Duodenal mucosa (tissue), 2 donors: ENCODE results near the gene UBE2J2.

Experiments used
- H3K27ac ChIP-seq: one replicate; pipeline ENCODE4 v1.7.0; 2013; ENCODE audit warnings: low read depth, low read length
- H3K27me3 ChIP-seq, 2 donors: one replicate each; pipeline ENCODE4 v1.7.0; 2013; ENCODE audit warnings: low read length in 2 of 2, control low read depth in 1 of 2; ENCODE audit not compliant: insufficient read depth in 2 of 2, control insufficient read depth in 1 of 2
- H3K36me3 ChIP-seq, 2 donors: one replicate each; pipeline ENCODE4 v1.7.0; 2013; ENCODE audit warnings: low read length in 2 of 2, control low read depth in 1 of 2; ENCODE audit not compliant: insufficient read depth in 2 of 2, control insufficient read depth in 1 of 2
- H3K4me1 ChIP-seq, 2 donors: one replicate each; pipeline ENCODE4 v1.7.0; 2013; ENCODE audit warnings: low read length in 2 of 2, control low read depth in 1 of 2; ENCODE audit not compliant: insufficient read depth in 2 of 2, control insufficient read depth in 1 of 2
- H3K4me3 ChIP-seq, 2 donors: one replicate each; pipeline ENCODE4 v1.7.0; 2013; ENCODE audit warnings: low read length in 2 of 2, low read depth in 1 of 2
- H3K9ac ChIP-seq, 2 donors: one replicate each; pipeline ENCODE4 v1.7.0; 2013; ENCODE audit warnings: low read length in 2 of 2, low read depth in 1 of 2
- H3K9me3 ChIP-seq, 2 donors: one replicate each; pipeline ENCODE4 v1.7.0; 2013; ENCODE audit warnings: low read length in 2 of 2, control low read depth in 1 of 2; ENCODE audit not compliant: control insufficient read depth in 1 of 2

UBE2J2 gene

DNA sequence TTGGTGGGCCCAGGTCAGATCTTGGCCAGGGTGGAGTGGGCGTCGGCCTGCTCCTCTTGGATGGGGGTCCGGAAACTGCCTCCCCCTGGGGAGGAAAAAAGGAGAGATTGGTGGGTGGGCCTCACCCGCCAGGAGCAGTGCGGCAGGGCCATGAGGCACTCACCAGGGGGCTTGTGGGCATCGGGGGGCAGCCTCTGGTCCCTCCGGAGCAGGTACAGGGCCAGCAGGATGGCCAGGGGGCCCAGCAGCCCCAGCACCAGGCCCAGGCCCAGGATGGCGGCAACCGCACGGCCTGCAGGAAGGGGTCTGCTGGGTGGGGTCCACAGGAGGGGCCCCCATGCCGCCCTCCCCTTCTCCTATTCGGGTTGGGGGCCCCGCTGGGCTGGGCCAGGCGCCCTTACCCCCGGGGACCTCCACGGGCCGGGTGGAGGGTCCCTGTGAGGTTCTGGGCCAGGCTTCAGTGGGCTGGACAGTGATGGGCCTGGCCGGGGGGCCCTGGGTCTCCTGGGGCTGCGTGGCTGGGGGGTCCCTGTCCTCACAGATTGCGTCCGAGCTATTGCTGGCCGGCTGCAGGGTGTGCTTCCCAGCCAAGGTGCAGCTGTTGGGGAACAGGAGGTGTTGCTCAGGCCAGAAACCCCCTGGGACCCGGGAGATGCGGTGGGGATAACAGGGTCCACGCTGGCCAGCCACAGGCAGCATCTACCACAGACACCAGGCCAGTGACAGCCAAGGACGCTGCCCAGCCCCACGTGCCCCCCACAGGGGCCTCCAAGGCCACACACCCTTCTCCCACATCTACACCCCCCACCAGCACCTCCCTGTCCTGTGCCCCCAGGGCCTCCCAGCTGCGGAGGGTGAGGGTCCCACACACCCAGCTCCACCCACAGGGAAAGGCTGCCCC lies 61.9 kb downstream of the UBE2J2 start:
- Histone ChIP-seq H3K4me1 (peaks cover 19 to 20% of the 10 kb centered on the region in 2 donors), H3K27me3 (peaks cover 6 to 11% of the 10 kb centered on the region in 2 donors), H3K9me3 (no peaks in the 10 kb centered on the region), H3K9ac (no peak overlapping the region), H3K4me3 (no peak overlapping the region), H3K36me3 (peaks cover 0 to 12% of the 10 kb centered on the region in 2 donors), H3K27ac (no peak overlapping the region)

DNA sequence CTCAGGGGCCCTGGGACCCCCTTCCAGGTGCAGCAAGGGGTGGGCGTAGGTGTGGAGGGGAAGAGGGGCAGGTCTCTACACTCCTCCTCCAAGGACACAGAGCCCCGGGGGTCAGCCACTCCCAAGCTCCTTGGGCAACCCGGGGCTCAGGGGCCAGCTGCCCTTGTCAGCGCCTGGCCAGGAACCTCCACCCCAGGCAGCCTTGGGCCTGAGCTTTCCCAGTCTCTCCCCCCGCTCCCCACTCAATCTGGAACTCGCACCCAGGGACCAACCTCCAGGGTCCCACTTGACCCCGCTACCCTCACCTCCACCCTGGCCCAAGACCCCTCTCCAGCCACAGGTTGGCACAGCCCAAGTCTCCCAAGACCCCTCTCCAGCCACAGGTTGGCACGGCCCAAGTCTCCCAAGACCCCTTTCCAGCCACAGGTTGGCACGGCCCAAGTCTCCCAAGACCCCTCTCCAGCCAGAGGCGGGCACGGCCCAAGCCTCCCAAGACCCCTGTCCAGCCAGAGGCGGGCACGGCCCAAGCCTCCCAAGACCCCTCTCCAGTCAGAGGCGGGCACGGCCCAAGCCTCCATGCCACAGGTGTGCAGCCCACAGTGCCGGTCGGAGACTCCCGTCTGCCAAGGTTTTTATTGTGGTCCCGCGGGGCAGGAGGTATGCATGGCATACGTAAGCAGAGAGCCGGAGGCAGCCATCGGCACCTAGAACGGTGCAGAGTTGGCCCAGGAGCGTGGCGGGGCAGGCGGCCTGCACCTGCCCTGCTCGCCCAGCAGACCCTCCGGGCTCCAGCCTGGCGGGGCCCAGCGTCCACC lies 62.7 kb downstream of the UBE2J2 start:
- H3K9me3 ChIP-seq, result no peaks in the 10 kb centered on the region
- H3K9ac ChIP-seq, result no peak overlapping the region
- no peak overlapping the region for H3K27ac ChIP-seq
- peaks cover 15 to 19% of the 10 kb centered on the region in 2 donors for H3K27me3 ChIP-seq
- peaks cover 19 to 27% of the 10 kb centered on the region in 2 donors for H3K4me1 ChIP-seq
- peaks cover 0 to 4% of the 10 kb centered on the region in 2 donors for H3K36me3 ChIP-seq
- H3K4me3 ChIP-seq, result no peak overlapping the region

DNA sequence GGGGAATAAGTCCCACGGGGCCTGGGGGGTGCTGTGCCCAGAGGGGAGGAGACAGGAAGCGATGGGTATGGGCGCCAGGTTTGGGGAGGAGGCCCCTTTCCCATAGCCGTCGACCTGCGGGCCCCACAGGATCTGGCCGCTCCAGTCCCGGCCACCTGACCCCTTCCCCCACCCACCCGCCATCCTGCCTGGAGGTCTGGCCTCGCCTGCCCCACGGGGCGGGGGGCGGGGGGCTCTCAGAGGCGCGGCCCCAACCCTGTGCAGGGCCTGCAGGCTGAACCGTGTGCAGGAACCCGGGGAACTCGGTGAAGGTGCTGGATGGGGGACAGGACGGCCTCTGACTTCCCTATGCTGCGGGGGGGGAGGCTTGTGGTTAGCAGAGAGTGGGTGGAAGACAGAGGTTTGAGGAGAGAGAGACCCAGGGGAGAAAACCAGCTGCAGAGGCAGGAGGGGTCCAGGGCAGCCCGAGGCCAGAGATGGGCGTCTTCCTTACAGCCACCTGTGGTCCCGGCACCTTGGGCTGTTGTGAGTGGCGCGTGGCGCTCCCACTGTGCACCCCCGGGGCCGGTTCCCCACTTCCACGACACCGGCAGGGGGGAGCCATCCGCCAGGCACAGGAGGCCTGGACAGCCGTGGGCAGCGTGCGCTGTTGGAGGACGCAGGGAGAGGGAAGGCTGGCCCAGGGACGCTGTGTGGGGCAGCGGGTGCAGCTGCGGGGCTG lies 64.8 kb downstream of the UBE2J2 start:
- H3K9me3 ChIP-seq, result no peaks in the 10 kb centered on the region
- H3K27me3 ChIP-seq, result peaks cover 20 to 29% of the 10 kb centered on the region in 2 donors
- H3K9ac ChIP-seq, result peak overlapping the region in 1 of 2 donors; percentile 25
- no peaks in the 10 kb centered on the region for H3K36me3 ChIP-seq
- peaks cover 15 to 19% of the 10 kb centered on the region in 2 donors for H3K4me1 ChIP-seq
- H3K27ac ChIP-seq, result no peak overlapping the region
- H3K4me3 ChIP-seq, result peak overlapping the region in 1 of 2 donors; percentile 40

DNA sequence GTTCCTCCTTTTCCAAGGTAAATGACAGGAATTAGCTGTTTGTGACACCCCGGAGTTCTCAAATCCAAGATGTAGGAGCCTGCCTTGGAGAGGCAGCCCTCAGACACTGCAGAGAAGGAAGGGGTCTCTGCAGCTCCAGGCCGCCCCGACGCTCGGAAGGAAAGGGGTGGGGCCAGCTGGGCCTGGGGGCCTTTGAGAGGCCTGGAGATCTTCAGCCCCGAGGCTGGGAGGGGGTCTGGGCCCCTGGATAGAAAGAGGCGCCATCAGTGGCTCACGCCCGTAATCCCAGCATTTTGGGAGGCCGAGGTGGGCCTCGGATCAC lies 66.1 kb downstream of the UBE2J2 start:
- no peak overlapping the region for H3K9ac ChIP-seq
- no peaks in the 10 kb centered on the region for H3K9me3 ChIP-seq
- no peaks in the 10 kb centered on the region for H3K36me3 ChIP-seq
- peaks cover 11 to 14% of the 10 kb centered on the region in 2 donors for H3K4me1 ChIP-seq
- peaks cover 20 to 30% of the 10 kb centered on the region in 2 donors for H3K27me3 ChIP-seq
- H3K4me3 ChIP-seq, result no peak overlapping the region
- H3K27ac ChIP-seq, result no peak overlapping the region

DNA sequence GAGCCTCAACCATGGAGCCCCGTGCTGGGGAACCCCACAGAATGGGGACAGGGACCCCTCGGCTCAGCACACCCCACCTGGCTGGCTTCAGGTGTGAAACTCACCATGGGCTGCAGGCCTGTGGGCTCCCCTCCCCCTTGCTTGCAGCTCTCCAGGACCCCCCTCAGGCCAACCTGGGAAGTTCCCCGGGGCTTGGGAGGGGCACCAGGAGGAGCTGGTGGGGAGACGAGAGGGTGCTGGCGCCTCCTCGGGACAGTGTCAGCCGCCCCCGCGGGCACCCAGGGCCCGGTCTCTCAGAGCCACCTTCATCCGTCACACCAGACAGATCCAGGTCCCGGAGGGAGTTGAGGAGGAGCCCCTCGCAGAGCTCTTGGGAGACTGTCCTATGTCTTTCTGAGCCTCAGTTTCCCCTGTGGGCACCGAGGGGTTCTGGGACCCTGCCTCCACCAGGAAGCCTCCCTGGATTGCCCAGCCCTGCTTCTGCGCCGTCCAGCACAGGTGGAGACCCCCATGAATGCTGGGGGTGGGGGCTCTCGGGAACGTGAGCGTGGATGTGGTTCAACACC lies 66.6 kb downstream of the UBE2J2 start:
- no peak overlapping the region for H3K9ac ChIP-seq
- peaks cover 11 to 14% of the 10 kb centered on the region in 2 donors for H3K4me1 ChIP-seq
- no peaks in the 10 kb centered on the region for H3K9me3 ChIP-seq
- peak overlapping the region in 1 of 2 donors; percentile 29 for H3K4me3 ChIP-seq
- H3K27ac ChIP-seq, result no peak overlapping the region
- no peaks in the 10 kb centered on the region for H3K36me3 ChIP-seq
- H3K27me3 ChIP-seq, result peaks cover 20 to 30% of the 10 kb centered on the region in 2 donors

DNA sequence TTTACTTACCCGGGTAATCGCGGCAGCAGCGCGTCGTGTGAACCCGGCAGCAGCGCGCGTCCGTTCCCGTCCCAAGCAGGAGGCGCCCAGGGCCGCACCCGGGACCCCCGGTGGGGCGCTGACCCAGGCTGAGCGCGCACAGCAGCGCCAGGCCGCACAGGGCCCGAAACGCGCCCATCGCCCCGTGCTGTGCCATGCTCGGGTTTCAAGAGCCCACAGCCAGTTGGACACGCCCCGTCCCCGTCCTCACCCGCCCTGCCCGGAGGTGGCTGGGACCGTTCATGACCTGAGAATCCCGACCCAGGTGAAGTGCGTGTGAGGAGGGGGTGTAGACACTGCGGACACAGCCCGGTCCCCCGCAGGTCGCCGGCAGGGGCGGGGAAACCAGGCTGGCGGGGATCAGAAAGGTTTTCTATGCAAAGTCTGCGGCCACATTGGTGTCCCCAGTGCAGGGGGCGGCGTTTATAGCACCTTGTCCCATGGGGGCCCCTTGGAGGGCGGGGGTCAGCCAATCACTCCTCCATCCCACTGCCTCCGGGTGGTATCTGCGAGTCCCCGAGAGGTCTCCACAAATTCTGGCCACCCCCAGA lies 67.2 kb downstream of the UBE2J2 start, which contains the start of gene TNFRSF18:
Gene TNFRSF18, minus strand, starts transcription at position 217 of the 590 bp plus-strand sequence. Its CDS starts 21 bp downstream, at position 196.
- H3K36me3 ChIP-seq, result no peaks in the 10 kb centered on the region
- H3K9me3 ChIP-seq, result no peaks in the 10 kb centered on the region
- H3K9ac ChIP-seq, result peak within 1 kb of the TSS; percentile 39 to 43
- H3K4me3 ChIP-seq, result peak within 1 kb of the TSS; percentile 29 to 50
- peaks cover 11 to 14% of the 10 kb centered on the region in 2 donors for H3K4me1 ChIP-seq
- peaks cover 20 to 30% of the 10 kb centered on the region in 2 donors for H3K27me3 ChIP-seq
- H3K27ac ChIP-seq, result no peak within 1 kb of the TSS

DNA sequence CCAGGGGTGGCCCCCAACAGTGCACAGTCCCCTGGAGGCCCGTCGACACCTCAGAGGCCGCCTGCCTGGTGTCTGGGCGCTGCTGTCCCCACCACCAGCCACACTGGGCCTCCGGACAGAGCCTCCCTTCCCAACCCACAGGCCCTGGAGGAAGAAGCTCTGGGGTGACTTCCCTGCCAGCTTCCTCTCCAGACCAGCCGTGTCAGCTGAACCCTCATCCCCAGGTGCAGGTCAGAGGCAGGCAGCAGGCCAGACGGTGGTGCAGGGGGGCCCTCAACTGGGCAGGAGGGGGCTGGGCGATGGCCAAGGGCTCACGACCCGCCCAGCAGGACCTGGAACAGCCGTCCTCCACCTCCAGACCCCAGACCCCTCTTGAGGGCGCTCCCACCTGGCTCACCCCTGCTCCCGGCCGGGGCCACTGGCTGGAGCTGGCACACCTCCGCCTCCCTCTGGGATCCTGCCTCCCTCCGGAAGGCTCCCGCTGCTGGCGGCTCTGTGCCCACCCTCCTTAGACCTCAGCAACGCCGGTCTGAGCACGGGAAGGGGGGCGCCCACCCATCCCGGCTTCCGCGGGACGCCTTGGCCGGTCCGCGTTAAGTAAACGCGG lies 67.8 kb downstream of the UBE2J2 start:
- Histone ChIP-seq H3K27ac (no peak overlapping the region), H3K9ac (peak overlapping the region; percentile 39 to 43), H3K4me3 (peak overlapping the region; percentile 29 to 50), H3K27me3 (peaks cover 20 to 30% of the 10 kb centered on the region in 2 donors), H3K9me3 (no peaks in the 10 kb centered on the region), H3K4me1 (peaks cover 11 to 14% of the 10 kb centered on the region in 2 donors), H3K36me3 (no peaks in the 10 kb centered on the region)

DNA sequence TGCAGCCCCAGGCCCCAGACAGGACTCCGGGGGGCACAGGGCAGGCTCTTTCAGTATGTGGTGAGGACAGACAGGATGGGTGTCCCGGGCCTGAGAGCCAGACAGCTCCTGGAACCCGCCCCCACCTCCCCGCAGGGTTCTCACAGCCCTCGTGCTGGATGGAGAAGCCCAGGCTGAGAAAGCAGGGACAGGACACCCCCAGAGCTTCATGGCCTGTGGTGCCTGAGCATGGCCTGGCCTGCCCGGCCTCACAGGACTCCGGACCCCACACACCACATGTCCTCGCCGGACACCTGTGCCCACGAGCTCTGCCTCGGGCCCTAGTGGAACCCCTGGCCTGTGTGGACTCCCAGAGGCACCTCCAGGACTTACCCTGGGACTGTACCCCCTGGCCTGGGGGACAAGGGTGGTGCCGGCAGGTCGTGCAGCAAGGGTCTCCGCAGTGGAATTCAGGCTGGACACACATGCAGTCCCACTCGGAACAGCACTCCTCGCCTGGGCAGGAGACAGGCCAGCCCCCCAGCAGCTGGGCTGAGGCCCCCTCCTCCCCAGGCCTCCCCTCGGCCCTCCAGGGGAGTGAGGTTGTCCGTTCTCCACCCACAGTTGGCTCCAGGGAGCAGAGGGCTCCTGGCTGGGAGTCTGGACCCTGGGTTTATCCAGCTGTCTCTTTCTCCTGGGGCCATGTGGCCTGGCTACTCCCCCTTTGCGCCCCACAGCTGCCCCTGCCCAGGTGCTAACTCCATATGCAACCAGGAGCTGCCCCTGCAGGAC lies 68.5 kb downstream of the UBE2J2 start:
- H3K36me3 ChIP-seq, result no peaks in the 10 kb centered on the region
- no peaks in the 10 kb centered on the region for H3K9me3 ChIP-seq
- peaks cover 27 to 30% of the 10 kb centered on the region in 2 donors for H3K27me3 ChIP-seq
- no peak overlapping the region for H3K27ac ChIP-seq
- H3K4me3 ChIP-seq, result peak overlapping the region in 1 of 2 donors; percentile 1
- H3K9ac ChIP-seq, result peak overlapping the region in 1 of 2 donors; percentile 12
- peaks cover 11 to 14% of the 10 kb centered on the region in 2 donors for H3K4me1 ChIP-seq
